ENCODE measurements around the gene ZSCAN22. TPM values are rescaled to one million over a fixed set of nuclear protein-coding genes. Genes with fewer than 3 reads are reported as not detected.
A peak's percentile ranks its signal among the peaks of the same experiment; 100 is the strongest.

ZSCAN22 gene
- total RNA-seq, 2 donors from 2014 or later: 3.8 TPM

DNA sequence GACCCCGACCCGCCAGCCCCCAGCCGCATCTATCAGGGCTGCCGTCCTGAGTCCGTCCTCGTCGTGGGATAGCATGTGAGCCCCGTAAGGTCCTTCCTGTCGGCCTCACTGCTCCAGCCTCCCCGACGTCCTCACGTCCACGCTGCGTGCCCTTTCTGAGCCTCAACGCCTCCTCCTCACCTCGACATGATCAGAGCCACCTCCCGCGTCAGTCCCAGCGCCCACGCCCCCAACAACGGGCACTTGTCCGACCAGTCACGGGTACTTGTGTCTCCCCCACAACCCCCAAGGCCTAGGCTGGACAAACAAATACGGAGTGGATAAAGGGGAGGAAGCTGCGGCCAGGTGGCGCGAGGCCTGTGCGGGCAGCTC, 35.1 kb downstream of the ZSCAN22 start:
- H3K4me3 Mint-ChIP-seq: peak overlapping the region; percentile 94
- Histone ChIP-seq H3K9ac (ENCODE audit: extremely low read depth, low read length, poor library complexity, severe bottlenecking) (peak overlapping the region; percentile 89), H3K27me3 (ENCODE audit: control insufficient read depth, insufficient read depth, low read length, poor library complexity, severe bottlenecking) (no peaks in the 10 kb centered on the region), H3K4me3 (ENCODE audit: low read length) (peak overlapping the region; percentile 91), H3K9me3 (ENCODE audit: control insufficient read depth, low read length) (no peaks in the 10 kb centered on the region), H3K27ac (ENCODE audit: low read depth, low read length) (peak overlapping the region; percentile 92), H3K4me1 (ENCODE audit: control insufficient read depth, insufficient read depth, low read length) (no peaks in the 10 kb centered on the region), H3K36me3 (ENCODE audit: control insufficient read depth, insufficient read depth, low read length) (no peaks in the 10 kb centered on the region)
- no peak for DNase-seq
- TF ChIP-seq, protein P1, sequence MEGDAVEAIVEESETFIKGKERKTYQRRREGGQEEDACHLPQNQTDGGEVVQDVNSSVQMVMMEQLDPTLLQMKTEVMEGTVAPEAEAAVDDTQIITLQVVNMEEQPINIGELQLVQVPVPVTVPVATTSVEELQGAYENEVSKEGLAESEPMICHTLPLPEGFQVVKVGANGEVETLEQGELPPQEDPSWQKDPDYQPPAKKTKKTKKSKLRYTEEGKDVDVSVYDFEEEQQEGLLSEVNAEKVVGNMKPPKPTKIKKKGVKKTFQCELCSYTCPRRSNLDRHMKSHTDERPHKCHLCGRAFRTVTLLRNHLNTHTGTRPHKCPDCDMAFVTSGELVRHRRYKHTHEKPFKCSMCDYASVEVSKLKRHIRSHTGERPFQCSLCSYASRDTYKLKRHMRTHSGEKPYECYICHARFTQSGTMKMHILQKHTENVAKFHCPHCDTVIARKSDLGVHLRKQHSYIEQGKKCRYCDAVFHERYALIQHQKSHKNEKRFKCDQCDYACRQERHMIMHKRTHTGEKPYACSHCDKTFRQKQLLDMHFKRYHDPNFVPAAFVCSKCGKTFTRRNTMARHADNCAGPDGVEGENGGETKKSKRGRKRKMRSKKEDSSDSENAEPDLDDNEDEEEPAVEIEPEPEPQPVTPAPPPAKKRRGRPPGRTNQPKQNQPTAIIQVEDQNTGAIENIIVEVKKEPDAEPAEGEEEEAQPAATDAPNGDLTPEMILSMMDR (conservative IDR thresholded peaks at IDR 0.05): no peak
- H3K27ac Mint-ChIP-seq: peak overlapping the region; percentile 99
- H3K9me3 Mint-ChIP-seq: no peaks in the 10 kb centered on the region
- H3K4me1 Mint-ChIP-seq: no peaks in the 10 kb centered on the region
- WGBS, 2 experiments (ENCODE audit: insufficient coverage in 1 of 2, insufficient read length in 1 of 2): 6 to 23% methylated on average over 7 to 28 of the region's 28 CpGs
- no peaks in the 10 kb centered on the region for H3K36me3 Mint-ChIP-seq (ENCODE audit: low read depth)
- H3K27me3 Mint-ChIP-seq (ENCODE audit: insufficient read depth): peaks cover 2% of the 10 kb centered on the region

DNA sequence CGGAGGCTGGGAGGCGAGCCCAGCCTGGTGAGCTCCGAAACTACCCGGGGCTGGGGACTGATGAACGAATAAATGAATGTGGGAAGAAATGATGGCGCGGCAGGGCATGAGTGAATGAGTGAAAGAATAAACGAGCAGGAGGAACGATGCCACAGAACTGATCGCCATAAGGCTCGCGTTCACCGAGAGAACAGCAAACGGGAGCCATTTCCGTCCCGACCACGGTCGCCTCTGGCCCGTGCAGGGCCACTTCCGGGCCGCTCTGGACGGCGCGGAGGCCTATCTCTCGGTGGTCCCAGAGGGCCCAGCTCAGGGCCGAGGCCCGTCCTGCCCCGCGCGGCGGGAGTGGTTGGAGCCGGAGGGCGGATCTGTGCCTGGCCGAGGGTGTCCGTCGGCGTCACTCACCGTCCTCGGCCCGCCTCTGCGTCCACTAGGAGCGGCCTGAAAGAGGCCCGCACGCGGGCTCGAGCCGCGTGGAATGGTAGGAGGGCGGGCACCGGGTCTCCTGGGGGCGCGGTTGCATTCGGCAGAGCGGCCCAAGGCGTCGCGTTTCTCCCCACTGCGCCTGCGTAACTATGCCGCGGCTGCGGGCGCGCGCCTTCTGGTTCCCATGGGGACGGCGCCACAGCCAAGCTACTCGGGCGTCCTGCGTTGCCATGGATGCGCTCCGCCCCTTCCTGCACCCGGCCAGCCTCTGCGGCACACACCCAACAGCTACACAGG, 35.6 kb downstream of the ZSCAN22 start, which contains the start of gene ZNF497:
TSS of gene ZNF497 (minus strand) at position 480 of the 723 bp plus-strand sequence. CDS start 5,116 bp downstream, outside the sequence.
- TF ChIP-seq, protein P1 (conservative IDR thresholded peaks at IDR 0.05): peak; percentile 35
- no peaks in the 10 kb centered on the region for H3K9me3 ChIP-seq (ENCODE audit: control insufficient read depth, low read length)
- Mint-ChIP-seq H3K9me3 (no peaks in the 10 kb centered on the region), H3K27me3 (ENCODE audit: insufficient read depth) (peaks cover 2% of the 10 kb centered on the region), H3K4me3 (peak within 1 kb of the TSS; percentile 94), H3K4me1 (no peaks in the 10 kb centered on the region), H3K27ac (peak within 1 kb of the TSS; percentile 99), H3K36me3 (ENCODE audit: low read depth) (peaks cover 3% of the 10 kb centered on the region)
- WGBS, 2 experiments (ENCODE audit: insufficient coverage in 1 of 2, insufficient read length in 1 of 2): 0% methylated on average over 31 to 74 of the region's 74 CpGs
- H3K27ac ChIP-seq (ENCODE audit: low read depth, low read length): peak within 1 kb of the TSS; percentile 92
- H3K4me1 ChIP-seq (ENCODE audit: control insufficient read depth, insufficient read depth, low read length): no peaks in the 10 kb centered on the region
- H3K4me3 ChIP-seq (ENCODE audit: low read length): peak within 1 kb of the TSS; percentile 91
- H3K27me3 ChIP-seq (ENCODE audit: control insufficient read depth, insufficient read depth, low read length, poor library complexity, severe bottlenecking): no peaks in the 10 kb centered on the region
- peak within 1 kb of the TSS; percentile 89 for H3K9ac ChIP-seq (ENCODE audit: extremely low read depth, low read length, poor library complexity, severe bottlenecking)
- peak; percentile 99 for DNase-seq
- H3K36me3 ChIP-seq (ENCODE audit: control insufficient read depth, insufficient read depth, low read length): no peaks in the 10 kb centered on the region

DNA sequence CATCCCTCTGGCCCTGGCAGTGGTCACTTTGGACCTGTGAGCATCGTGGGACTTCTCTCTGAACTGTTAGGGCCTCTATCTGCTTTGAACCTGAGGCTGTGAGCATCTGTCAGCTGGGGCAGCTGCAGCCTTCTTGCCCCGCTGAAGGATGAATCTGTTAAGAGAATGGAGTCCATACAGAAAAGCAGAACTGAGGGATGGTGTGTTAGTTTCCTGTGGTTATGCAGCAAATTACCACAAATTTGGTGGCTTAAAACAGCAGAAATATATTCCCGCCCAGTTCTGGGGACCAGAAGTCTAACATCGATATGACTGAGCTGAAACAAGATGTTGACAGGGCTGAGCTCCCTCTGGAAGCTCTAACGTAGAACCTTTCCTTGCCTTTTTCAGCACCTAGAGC, 37.4 kb downstream of the ZSCAN22 start:
- H3K27ac Mint-ChIP-seq: no peak overlapping the region
- 92 to 93% methylated on average over 5 of the region's 5 CpGs for WGBS, 2 experiments (ENCODE audit: insufficient coverage in 1 of 2, insufficient read length in 1 of 2)
- no peak for DNase-seq
- H3K9ac ChIP-seq (ENCODE audit: extremely low read depth, low read length, poor library complexity, severe bottlenecking): no peak overlapping the region
- no peak overlapping the region for H3K27ac ChIP-seq (ENCODE audit: low read depth, low read length)
- H3K4me3 ChIP-seq (ENCODE audit: low read length): no peak overlapping the region
- H3K36me3 ChIP-seq (ENCODE audit: control insufficient read depth, insufficient read depth, low read length): no peaks in the 10 kb centered on the region
- H3K4me1 ChIP-seq (ENCODE audit: control insufficient read depth, insufficient read depth, low read length): no peaks in the 10 kb centered on the region
- no peaks in the 10 kb centered on the region for H3K4me1 Mint-ChIP-seq
- H3K27me3 ChIP-seq (ENCODE audit: control insufficient read depth, insufficient read depth, low read length, poor library complexity, severe bottlenecking): no peaks in the 10 kb centered on the region
- peaks cover 3% of the 10 kb centered on the region for H3K36me3 Mint-ChIP-seq (ENCODE audit: low read depth)
- H3K9me3 Mint-ChIP-seq: no peaks in the 10 kb centered on the region
- TF ChIP-seq, protein P1 (conservative IDR thresholded peaks at IDR 0.05): no peak
- H3K9me3 ChIP-seq (ENCODE audit: control insufficient read depth, low read length): no peaks in the 10 kb centered on the region
- peaks cover 2% of the 10 kb centered on the region for H3K27me3 Mint-ChIP-seq (ENCODE audit: insufficient read depth)
- no peak overlapping the region for H3K4me3 Mint-ChIP-seq

Data from endodermal cell (in vitro differentiated cells).